Coronary artery (tissue), 2 donors: Measurements from ENCODE around the gene RAB40C.
A peak's percentile ranks its signal among the peaks of the same experiment; 100 is the strongest.

Experiments
- DNase-seq: peaks from one replicate; pipeline ENCODE4 v3.0.0-alpha.2; 2017; ENCODE audit warnings: low spot score
- H3K27ac ChIP-seq, 2 donors: fragments of 200-600 bp; sonication (generic); one replicate each; pipeline ENCODE4 v1.5.1; 2016 to 2019
- H3K4me3 ChIP-seq: fragments of 200-600 bp; sonication (generic); 2 replicates; pipeline ENCODE4 v1.5.1; 2016; ENCODE audit warnings: mild to moderate bottlenecking, moderate library complexity
- TF ChIP-seq, protein P1 (sequence below): fragments of 200-600 bp; sonication (generic); IDR thresholded peaks from one replicate; pipeline ENCODE4 v1.5.1; 2019; ENCODE audit warnings: antibody characterized with exemption

Gene RAB40C

GRCh38 chr16:565419-566330 lies 24.2 kb upstream of the RAB40C start:
- DNase-seq = no peak
- TF ChIP-seq, protein P1, sequence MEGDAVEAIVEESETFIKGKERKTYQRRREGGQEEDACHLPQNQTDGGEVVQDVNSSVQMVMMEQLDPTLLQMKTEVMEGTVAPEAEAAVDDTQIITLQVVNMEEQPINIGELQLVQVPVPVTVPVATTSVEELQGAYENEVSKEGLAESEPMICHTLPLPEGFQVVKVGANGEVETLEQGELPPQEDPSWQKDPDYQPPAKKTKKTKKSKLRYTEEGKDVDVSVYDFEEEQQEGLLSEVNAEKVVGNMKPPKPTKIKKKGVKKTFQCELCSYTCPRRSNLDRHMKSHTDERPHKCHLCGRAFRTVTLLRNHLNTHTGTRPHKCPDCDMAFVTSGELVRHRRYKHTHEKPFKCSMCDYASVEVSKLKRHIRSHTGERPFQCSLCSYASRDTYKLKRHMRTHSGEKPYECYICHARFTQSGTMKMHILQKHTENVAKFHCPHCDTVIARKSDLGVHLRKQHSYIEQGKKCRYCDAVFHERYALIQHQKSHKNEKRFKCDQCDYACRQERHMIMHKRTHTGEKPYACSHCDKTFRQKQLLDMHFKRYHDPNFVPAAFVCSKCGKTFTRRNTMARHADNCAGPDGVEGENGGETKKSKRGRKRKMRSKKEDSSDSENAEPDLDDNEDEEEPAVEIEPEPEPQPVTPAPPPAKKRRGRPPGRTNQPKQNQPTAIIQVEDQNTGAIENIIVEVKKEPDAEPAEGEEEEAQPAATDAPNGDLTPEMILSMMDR = no peak
- Histone ChIP-seq H3K27ac (no peak overlapping the region), H3K4me3 (peak overlapping the region; percentile 54)

- peak within 1 kb of the TSS; percentile 54 for H3K4me3 ChIP-seq
- H3K27ac ChIP-seq = peak within 1 kb of the TSS in 1 of 2 donors; percentile 48
- no peak for DNase-seq
- TF ChIP-seq, protein P1 = no peak
These were observed 23.1 kb upstream of the RAB40C start, which contains the start of gene NHLRC4 for GRCh38 chr16:566475-567372. TSS of gene NHLRC4 (plus strand) at chr16:567005. CDS start at chr16:568048, 1,043 bp downstream.

DNA sequence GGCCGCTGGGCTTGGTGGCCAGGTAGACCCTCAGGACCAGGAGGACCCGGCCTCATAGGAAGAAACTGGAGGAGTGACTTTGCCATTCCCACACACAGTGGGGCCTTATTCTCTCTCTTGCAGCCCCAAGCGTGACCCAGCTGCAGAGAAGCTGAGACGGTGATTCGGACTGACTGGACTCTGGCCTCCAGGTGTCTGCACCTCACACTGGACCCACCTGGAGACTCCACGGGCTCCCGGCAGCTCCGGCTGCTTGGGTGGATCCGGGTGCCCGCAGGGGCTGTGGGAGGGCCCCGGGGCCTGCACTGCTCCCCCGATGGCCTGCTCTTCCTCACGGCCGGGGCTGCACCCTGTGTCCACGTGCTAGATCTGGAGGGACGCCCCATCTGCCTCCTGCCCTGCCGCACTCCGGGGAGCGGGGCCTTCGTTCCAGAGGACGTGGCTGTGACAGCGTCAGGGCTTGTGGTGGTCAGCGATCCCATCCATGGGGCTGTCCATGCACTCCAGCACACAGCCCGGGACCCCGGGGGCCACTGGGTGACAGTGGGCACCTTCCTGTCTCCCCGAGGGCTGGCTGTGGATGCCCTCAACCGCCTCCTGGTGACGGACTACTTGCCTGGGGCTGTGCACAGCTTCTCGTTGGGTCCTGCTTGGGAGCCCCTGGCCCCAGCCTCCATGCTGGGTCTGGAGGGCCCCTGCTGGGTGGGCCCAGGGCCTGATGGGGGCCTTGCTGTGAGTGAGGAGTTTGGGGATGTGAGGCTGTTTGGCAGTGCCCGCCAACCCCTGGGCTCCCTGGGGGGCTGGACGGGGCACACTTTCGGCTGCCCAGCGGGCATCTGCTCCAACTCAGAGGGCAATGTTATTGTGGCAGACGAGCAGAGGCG lies 22.3 kb upstream of the RAB40C start:
- DNase-seq = no peak
- TF ChIP-seq, protein P1 = no peak
- Histone ChIP-seq H3K4me3 (peak overlapping the region; percentile 54), H3K27ac (peak overlapping the region in 1 of 2 donors; percentile 48)

GRCh38 chr16:568401-569258 lies 21.2 kb upstream of the RAB40C start:
- Histone ChIP-seq H3K27ac (peak overlapping the region; percentile 77 to 83), H3K4me3 (peak overlapping the region; percentile 82)
- no peak for DNase-seq
- TF ChIP-seq, protein P1 = no peak

- Histone ChIP-seq H3K27ac (peak within 1 kb of the TSS; percentile 77 to 83), H3K4me3 (peak within 1 kb of the TSS; percentile 82)
- TF ChIP-seq, protein P1 = no peak
- DNase-seq = peak; percentile 83
These were observed 20.2 kb upstream of the RAB40C start, which contains the start of gene PIGQ for GRCh38 chr16:569445-570254. TSS of gene PIGQ (plus strand) at chr16:569968. CDS start at chr16:574075, 4,107 bp downstream.
